K562 (cell line): ENCODE measurements around the gene PGPEP1. TPM values are rescaled to one million over a fixed set of nuclear protein-coding genes. Genes with fewer than 3 reads are reported as not detected.

Experiments used
- ATAC-seq: fragments of 200-7000 bp; cut with Tn5 transposase; 3 replicates; pipeline ENCODE4 v1.9.1; 2020; ENCODE audit warnings: moderate library complexity
- BruUV-seq: library from RNA; stranded (reverse); fragments of 400-500 nt; replicated peaks from 2 replicates; lab custom pipeline; 2021; lab: Mats Ljungman, UMichigan
- CTCF ChIA-PET: fragments of 300-600 bp; formaldehyde crosslinking; extraction: SDS; loops from one replicate; lab custom pipeline; 2021; ENCODE audit warnings: low intra/inter-chr PET ratio; lab: Yijun Ruan, JAX
- POLR2A ChIA-PET: fragments of 300-600, 350-650 bp; sonication (Branson Sonifier 250); formaldehyde crosslinking; extraction: SDS; loops from one replicate; lab custom pipeline; 2021; ENCODE audit warnings: antibody characterized with exemption, inconsistent platforms; lab: Yijun Ruan, JAX
- DNase-seq, 4 experiments: peaks; one replicate each; pipeline versions ENCODE4 v3.0.0 to v3.0.0-alpha.2; 2011 to 2018; ENCODE audit warnings: low spot score in 3 of 4, mixed read lengths in 3 of 4; ENCODE audit errors: extremely low read depth in 1 of 4
- FAIRE-seq: peaks from 2 replicates; lab custom pipeline; 2011; peaks lifted over from hg19 to GRCh38; lab: Jason Lieb, UNC
- H2AFZ ChIP-seq: 2 replicates; pipeline ENCODE4 v1.6.0; 2011; ENCODE audit warnings: low read depth, low read length, control low read depth, inconsistent platforms
- H3K27ac ChIP-seq: fragments of 200-600 bp; 3 replicates; pipeline ENCODE4 v1.8.0; 2011; ENCODE audit warnings: low read depth, mild to moderate bottlenecking, control low read depth, inconsistent platforms, low read length, moderate library complexity, mixed read lengths; ENCODE audit errors: extremely low read depth
- H3K27me3 ChIP-seq, 2 experiments: fragments of 300-600 bp in 1 of 2; 2 replicates in 1 of 2; 3 replicates in 1 of 2; pipeline versions ENCODE4 v1.6.0 to v1.8.0; 2011; ENCODE audit warnings: inconsistent platforms in 2 of 2, low read length in 2 of 2, mild to moderate bottlenecking in 1 of 2, mixed read lengths in 1 of 2, moderate library complexity in 1 of 2; ENCODE audit not compliant: control insufficient read depth in 2 of 2, insufficient read depth in 2 of 2
- H3K36me3 ChIP-seq: fragments of 300-600 bp; 3 replicates; pipeline ENCODE4 v1.8.0; 2011; ENCODE audit warnings: mild to moderate bottlenecking, low read length, inconsistent platforms; ENCODE audit not compliant: control insufficient read depth, insufficient read depth
- H3K4me1 ChIP-seq, 2 experiments: fragments of 200-600 bp in 1 of 2; replicated peaks in 1 of 2; 2 replicates in 1 of 2; 3 replicates in 1 of 2; pipeline versions ENCODE4 v1.5.1 to v1.8.0; 2011; ENCODE audit warnings: inconsistent platforms in 2 of 2, low read length in 2 of 2, mild to moderate bottlenecking in 1 of 2, mixed read lengths in 1 of 2, moderate library complexity in 1 of 2; ENCODE audit not compliant: control insufficient read depth in 2 of 2, insufficient read depth in 2 of 2
- H3K4me2 ChIP-seq: 2 replicates; pipeline ENCODE4 v1.6.1; 2011; ENCODE audit warnings: low read length, control low read depth, inconsistent platforms, mixed read lengths; ENCODE audit not compliant: insufficient read depth
- H3K4me3 ChIP-seq: fragments of 200-600 bp; sonication (generic), shearing (Covaris generic); 2 replicates; pipeline ENCODE4 v1.5.1; 2016; ENCODE audit warnings: control low read depth, inconsistent platforms
- H3K79me2 ChIP-seq: fragments of 200-600 bp; 3 replicates; pipeline ENCODE4 v1.8.0; 2011; ENCODE audit warnings: low read length, inconsistent platforms; ENCODE audit not compliant: control insufficient read depth, insufficient read depth
- H3K9ac ChIP-seq, 2 experiments: 2 replicates each; pipeline versions ENCODE4 v1.6.0 to v1.6.1; 2011; ENCODE audit warnings: low read depth in 2 of 2, low read length in 2 of 2, control low read depth in 1 of 2, inconsistent platforms in 1 of 2, mild to moderate bottlenecking in 1 of 2, mixed read lengths in 1 of 2; ENCODE audit not compliant: insufficient read depth in 1 of 2
- H3K9me1 ChIP-seq: one replicate; pipeline ENCODE4 v1.6.0; 2011; ENCODE audit warnings: inconsistent platforms, mild to moderate bottlenecking, low read length, moderate library complexity; ENCODE audit not compliant: control insufficient read depth, insufficient read depth
- H3K9me3 ChIP-seq: replicated peaks from 2 replicates; pipeline ENCODE4 v1.5.1; 2011; ENCODE audit warnings: low read depth, low read length, inconsistent platforms; ENCODE audit not compliant: control insufficient read depth, insufficient read depth
- H4K20me1 ChIP-seq: replicated peaks from 2 replicates; pipeline ENCODE4 v1.6.1; 2011; ENCODE audit warnings: low read length, inconsistent platforms, mixed read lengths; ENCODE audit not compliant: control insufficient read depth, insufficient read depth
- BRD4 ChIP-seq: fragments of 200-600 bp; sonication (generic); IDR thresholded peaks from 2 replicates; pipeline ENCODE4 v1.6.1; 2017; ENCODE audit warnings: inconsistent platforms
- CBX2 ChIP-seq: fragments of 200-600 bp; sonication (generic); IDR thresholded peaks from one replicate; pipeline ENCODE4 v1.6.1; 2012; ENCODE audit warnings: mild to moderate bottlenecking, low read length, inconsistent platforms; ENCODE audit not compliant: insufficient read depth, poor library complexity, severe bottlenecking
- CTBP1 ChIP-seq: fragments of 450-650 bp; IDR thresholded peaks from 2 replicates; pipeline ENCODE4 v1.6.1; 2016; ENCODE audit warnings: borderline replicate concordance
- EP300 ChIP-seq: IDR thresholded peaks from 2 replicates; pipeline ENCODE4 v1.6.1; 2012; ENCODE audit warnings: low read length, improper control_type of control experiment
- ILF3 ChIP-seq: fragments of 450-650 bp; IDR thresholded peaks from 2 replicates; pipeline ENCODE4 v1.6.1; 2018; ENCODE audit warnings: antibody characterized with exemption, mild to moderate bottlenecking, moderate library complexity, borderline replicate concordance
- NBN ChIP-seq: fragments of 450-650 bp; IDR thresholded peaks from 2 replicates; pipeline ENCODE4 v1.6.1; 2016; ENCODE audit warnings: low read depth, mild to moderate bottlenecking
- RHOXF2B ChIP-seq: fragments of 250-450 bp; sonication (Bioruptor Pico); conservative IDR thresholded peaks from 2 replicates; pipeline ENCODE4 v1.5.1; 2021
- ZNF124 ChIP-seq: sonication (generic); formaldehyde crosslinking; IDR thresholded peaks from 2 replicates; pipeline ENCODE4 v1.8.1; 2022; ENCODE audit warnings: missing genetic modification reagents
- ZNF140 ChIP-seq: fragments of 250-450 bp; sonication (Bioruptor Pico); IDR thresholded peaks from 2 replicates; pipeline ENCODE4 v1.8.0; 2021; ENCODE audit warnings: moderate library complexity, mild to moderate bottlenecking, inconsistent platforms
- ZNF3 ChIP-seq: fragments of 250-450 bp; sonication (Bioruptor Pico); IDR thresholded peaks from 2 replicates; pipeline ENCODE4 v1.5.0; 2021; ENCODE audit warnings: mild to moderate bottlenecking, moderate library complexity
- ZNF347 ChIP-seq: fragments of 450-650 bp; formaldehyde crosslinking; IDR thresholded peaks from 2 replicates; pipeline ENCODE4 v1.4.0; 2020; ENCODE audit warnings: low read depth, mild to moderate bottlenecking, moderate library complexity
- ZNF354B ChIP-seq: fragments of 250-450 bp; sonication (Bioruptor Pico); IDR thresholded peaks from 2 replicates; pipeline ENCODE4 v1.4.0; 2020
- ZNF589 ChIP-seq: fragments of 200-800 bp; sonication (Bioruptor generic); IDR thresholded peaks from 2 replicates; pipeline ENCODE4 v1.6.1; 2016; ENCODE audit warnings: low read depth, missing genetic modification characterization, missing compliant biosample characterization
- WGBS: fragments of 100-300 bp; shearing (Covaris generic); methylation state at CpG from one replicate; pipeline ENCODE4 v1.1.6; 2016; ENCODE audit warnings: low coverage, mixed read lengths; ENCODE audit not compliant: insufficient coverage; ENCODE audit errors: missing lambda C conversion rate; 5-methylcytosine and 5-hydroxymethylcytosine counted together
- in situ Hi-C: fragments of 300-500 bp; cut with MboI; formaldehyde crosslinking; loops from 4 replicates; pipeline ENCODE4 v1.15.0; 2018; ENCODE audit warnings: inconsistent platforms, mixed read lengths
- intact Hi-C: fragments of 100-400 bp; cut with micrococcal nuclease; formaldehyde crosslinking; loops from 2 replicates; pipeline ENCODE4 v1.14.2; 2022
- polyA plus RNA-seq, 8 experiments: library from polyadenylated mRNA; depleted of rRNA in 4 of 8; stranded (reverse) in 5 of 8; unstranded in 3 of 8; fragments of >200 nt; fragmentation: Nextera tagmentation in 2 of 8; fragmentation: Illumina TruSeq in 1 of 8; extraction: Ambion mirVana in 2 of 8; extraction: Trizol in 1 of 8; gene quantifications; 2 replicates each; pipeline versions ENCODE4 v1.2.1 to v1.2.3, GENCODE V29; 2011 to 2014; ENCODE audit warnings: inconsistent platforms in 1 of 8, missing spikeins in 1 of 8
- total RNA-seq, 7 experiments: library from RNA; depleted of rRNA in 6 of 7; stranded (reverse); fragments of >200 nt in 6 of 7; fragmentation: Illumina TruSeq in 2 of 7; extraction: Trizol in 2 of 7; gene quantifications; 2 replicates each; pipeline versions ENCODE4 v1.2.1 to v1.2.3, GENCODE V29; 2011 to 2021; ENCODE audit warnings: low replicate concordance in 1 of 7
- TF ChIP-seq, protein P1 (sequence below): fragments of 250-450 bp; sonication (Bioruptor Pico); IDR thresholded peaks from 2 replicates; pipeline ENCODE4 v1.8.0; 2021; ENCODE audit warnings: mild to moderate bottlenecking, moderate library complexity
- TF ChIP-seq, protein P2 (sequence below), 2 experiments: IDR thresholded peaks; 2 replicates each; pipeline ENCODE4 v1.6.1; 2012; ENCODE audit warnings: improper control_type of control experiment in 2 of 2, low read depth in 2 of 2, low read length in 2 of 2, borderline replicate concordance in 1 of 2

The PGPEP1 gene
- total and polyA plus RNA-seq, 9 of the 15 experiments (the other 6 are each of a cell fraction or from before 2014, with no cell fraction given): 10.0 to 69.6 (median 33.5) TPM

DNA sequence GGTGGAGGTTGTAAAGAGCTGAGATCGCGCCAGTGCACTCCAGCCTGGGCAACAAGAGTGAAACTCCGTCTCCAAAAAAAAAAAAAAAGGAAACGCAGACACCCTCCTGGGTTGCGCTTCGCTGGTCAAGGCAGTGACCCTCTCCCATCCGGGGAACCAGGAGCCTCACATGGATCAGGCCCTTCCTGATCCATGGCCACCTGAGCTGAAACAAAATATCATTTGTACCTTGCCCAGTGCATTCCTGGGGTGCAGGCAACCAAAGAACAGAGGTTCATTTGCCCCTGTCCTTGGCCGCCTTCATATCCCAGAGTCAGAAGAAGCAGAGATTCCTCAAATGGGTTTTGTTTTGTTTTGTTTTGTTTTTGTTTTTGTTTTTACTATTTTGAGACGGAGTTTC lies 9.5 kb upstream of the PGPEP1 start:
- H3K9me1 ChIP-seq: no peaks in the 10 kb centered on the region
- in situ Hi-C loops: no loop called here
- no peaks in the 10 kb centered on the region for H3K27me3 ChIP-seq
- DNase-seq: no peak
- FAIRE-seq: no peak
- no peak overlapping the region for H3K4me3 ChIP-seq
- WGBS: 67% methylated on average over 6 of the region's 9 CpGs
- peaks cover 13 to 38% of the 10 kb centered on the region in 2 experiments; a peak in 4 of 5 replicates for H3K4me1 ChIP-seq
- H3K9me3 ChIP-seq: no peaks in the 10 kb centered on the region; the same call in 1 of the 2 replicates
- ATAC-seq: no peak
- no peak overlapping the region for H3K4me2 ChIP-seq
- H3K9ac ChIP-seq: peak overlapping the region in 1 of 2 experiments; percentile 50; a peak in 1 of 4 replicates
- intact Hi-C loops: no loop called here
- TF ChIP-seq ZNF140 (CRISPR knock-in tag): no peak
- TF ChIP-seq ZNF124 (CRISPR knock-in tag): no peak
- no peak for TF ChIP-seq ZNF3
- no peak for TF ChIP-seq BRD4
- no peak for TF ChIP-seq EP300
- TF ChIP-seq CBX2: no peak
- TF ChIP-seq ZNF354B (CRISPR knock-in tag): no peak
- TF ChIP-seq, protein P1, sequence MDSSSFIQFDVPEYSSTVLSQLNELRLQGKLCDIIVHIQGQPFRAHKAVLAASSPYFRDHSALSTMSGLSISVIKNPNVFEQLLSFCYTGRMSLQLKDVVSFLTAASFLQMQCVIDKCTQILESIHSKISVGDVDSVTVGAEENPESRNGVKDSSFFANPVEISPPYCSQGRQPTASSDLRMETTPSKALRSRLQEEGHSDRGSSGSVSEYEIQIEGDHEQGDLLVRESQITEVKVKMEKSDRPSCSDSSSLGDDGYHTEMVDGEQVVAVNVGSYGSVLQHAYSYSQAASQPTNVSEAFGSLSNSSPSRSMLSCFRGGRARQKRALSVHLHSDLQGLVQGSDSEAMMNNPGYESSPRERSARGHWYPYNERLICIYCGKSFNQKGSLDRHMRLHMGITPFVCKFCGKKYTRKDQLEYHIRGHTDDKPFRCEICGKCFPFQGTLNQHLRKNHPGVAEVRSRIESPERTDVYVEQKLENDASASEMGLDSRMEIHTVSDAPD: no peak
- TF ChIP-seq CTBP1: no peak
- TF ChIP-seq, protein P2, sequence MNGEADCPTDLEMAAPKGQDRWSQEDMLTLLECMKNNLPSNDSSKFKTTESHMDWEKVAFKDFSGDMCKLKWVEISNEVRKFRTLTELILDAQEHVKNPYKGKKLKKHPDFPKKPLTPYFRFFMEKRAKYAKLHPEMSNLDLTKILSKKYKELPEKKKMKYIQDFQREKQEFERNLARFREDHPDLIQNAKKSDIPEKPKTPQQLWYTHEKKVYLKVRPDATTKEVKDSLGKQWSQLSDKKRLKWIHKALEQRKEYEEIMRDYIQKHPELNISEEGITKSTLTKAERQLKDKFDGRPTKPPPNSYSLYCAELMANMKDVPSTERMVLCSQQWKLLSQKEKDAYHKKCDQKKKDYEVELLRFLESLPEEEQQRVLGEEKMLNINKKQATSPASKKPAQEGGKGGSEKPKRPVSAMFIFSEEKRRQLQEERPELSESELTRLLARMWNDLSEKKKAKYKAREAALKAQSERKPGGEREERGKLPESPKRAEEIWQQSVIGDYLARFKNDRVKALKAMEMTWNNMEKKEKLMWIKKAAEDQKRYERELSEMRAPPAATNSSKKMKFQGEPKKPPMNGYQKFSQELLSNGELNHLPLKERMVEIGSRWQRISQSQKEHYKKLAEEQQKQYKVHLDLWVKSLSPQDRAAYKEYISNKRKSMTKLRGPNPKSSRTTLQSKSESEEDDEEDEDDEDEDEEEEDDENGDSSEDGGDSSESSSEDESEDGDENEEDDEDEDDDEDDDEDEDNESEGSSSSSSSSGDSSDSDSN (IDR thresholded peaks at IDR 0.05; ENCODE audit: borderline replicate concordance in 1 of 2, low read depth in 2 of 2, low read length in 2 of 2): no peak
- TF ChIP-seq ZNF347 (CRISPR knock-in tag): no peak
- TF ChIP-seq ZNF589 (CRISPR knock-in tag): no peak
- TF ChIP-seq NBN: no peak
- TF ChIP-seq RHOXF2B (CRISPR knock-in tag): no peak
- no peak for TF ChIP-seq ILF3
- CTCF ChIA-PET: no interaction called here
- no peaks in the 10 kb centered on the region for H3K36me3 ChIP-seq
- no peaks in the 10 kb centered on the region for H3K79me2 ChIP-seq
- POLR2A ChIA-PET: interaction anchor here (0.6 to 9.8 kb wide), 3 partner anchors 51 to 76 kb away, joined by 3 to 122 read pairs (median 4); partner anchors contain the start of gene JUND
- H3K27ac ChIP-seq: no peak overlapping the region
- H4K20me1 ChIP-seq: no peaks in the 10 kb centered on the region
- no TSS peak for BruUV-seq
- no peak overlapping the region for H2AFZ ChIP-seq
